A549 treated with Hydrocortisone at 1 μM for 4 hours (cell line): ENCODE measurements around the gene AMPH. TPM values are rescaled to one million over a fixed set of nuclear protein-coding genes. Genes with fewer than 3 reads are reported as not detected.

Experiments
- total RNA-seq: library from RNA; stranded (reverse); fragments of 200-300 nt; extraction: Qiagen RNA extraction; gene quantifications from 5 replicates; pipeline ENCODE4 v1.2.3, GENCODE V29; 2022

Gene AMPH
- 0.03 to 0.12 TPM (median 0.07 TPM) in 5 replicates for total RNA-seq

DNA sequence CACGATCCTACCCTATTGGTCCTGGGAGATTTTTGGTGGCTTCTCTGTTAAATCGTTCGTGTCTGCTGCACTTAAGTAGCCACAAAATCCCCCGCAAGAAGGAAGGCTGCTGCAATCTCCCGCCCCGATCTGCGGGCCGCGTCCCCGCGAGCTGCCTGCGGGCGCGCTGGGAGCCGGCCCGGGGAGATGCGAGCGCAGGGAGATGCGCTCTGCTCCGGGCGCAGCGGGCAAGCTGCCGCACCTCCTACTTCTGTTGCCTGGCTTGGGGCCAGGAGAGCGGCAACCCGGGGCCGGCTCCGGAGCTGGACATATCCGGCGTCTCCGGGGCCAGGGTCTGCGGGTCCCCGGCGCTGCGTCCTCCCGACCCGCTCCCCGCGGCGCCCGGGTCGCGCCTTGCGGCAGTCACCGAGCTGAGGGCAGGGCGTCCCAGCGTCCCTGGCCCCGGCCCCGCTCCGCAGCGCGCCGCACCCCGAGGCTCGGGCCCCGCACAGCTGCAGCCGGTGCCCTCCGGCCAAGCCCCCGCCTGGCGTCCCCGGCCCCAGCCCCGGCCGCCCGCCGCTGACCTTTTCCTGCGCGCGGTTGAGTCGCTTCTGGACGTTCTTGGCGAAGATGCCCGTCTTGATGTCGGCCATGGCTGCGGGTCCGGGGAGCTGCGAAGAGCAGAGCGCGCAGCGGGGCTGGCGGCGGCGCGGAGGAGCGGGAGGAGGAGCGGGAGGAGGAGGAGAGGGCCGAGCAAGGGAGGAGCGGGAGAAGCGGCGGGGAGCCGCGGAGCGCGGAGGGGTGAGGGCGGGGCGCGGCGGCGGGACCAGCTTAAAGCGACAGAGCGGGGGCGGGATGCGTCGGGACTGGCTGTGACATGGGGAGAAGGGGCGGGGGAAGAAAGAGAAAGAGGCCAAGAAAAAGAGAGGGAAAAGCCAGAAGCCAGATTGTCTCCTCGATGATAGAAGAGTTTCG lies at the start of gene AMPH:
TSS of gene AMPH (minus strand) at position 654 of the 954 bp plus-strand sequence. CDS start at position 632, 22 bp downstream.

